HG03108 (cell line): ENCODE data around the gene PHF2.

Source experiments
- ATAC-seq: cut with Tn5 transposase; IDR thresholded peaks from one replicate; pipeline ENCODE4 v1.9.1; 2021; ENCODE audit warnings: moderate library complexity; ENCODE audit not compliant: unreplicated experiment

PHF2 gene

GRCh38 chr9:93576258-93577077 lies at the start of gene PHF2:
Gene PHF2 (plus strand): TSS chr9:93576584. CDS start chr9:93576774, 190 bp downstream.
- ATAC-seq, result peak; percentile 31

- no peak for ATAC-seq
Measured at GRCh38 chr9:93531374-93531773, 45.0 kb upstream of the PHF2 start.

GRCh38 chr9:93532141-93532540 lies 44.2 kb upstream of the PHF2 start:
- ATAC-seq, result no peak

DNA sequence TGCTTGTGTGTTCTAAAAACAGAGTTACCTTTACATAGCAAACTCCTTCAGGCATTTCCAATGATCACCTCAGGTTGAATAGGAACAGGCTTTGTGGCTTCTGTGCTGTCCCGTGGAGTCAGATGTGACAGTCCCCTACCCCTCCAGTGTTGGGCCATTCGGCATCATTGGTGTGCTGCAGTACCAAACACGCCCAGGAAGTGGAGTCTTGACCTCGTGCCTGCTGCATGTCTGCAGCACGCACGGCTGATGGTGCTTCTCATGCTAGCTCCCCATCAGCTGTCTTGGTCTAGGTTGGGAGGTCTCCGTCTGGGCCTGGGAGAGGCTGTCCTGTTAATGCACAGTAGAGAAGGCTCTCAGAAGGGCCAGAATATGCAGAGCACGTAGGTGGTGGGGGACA lies 42.5 kb upstream of the PHF2 start:
- no peak for ATAC-seq

GRCh38 chr9:93536167-93536566 lies 40.2 kb upstream of the PHF2 start:
- ATAC-seq, result no peak

DNA sequence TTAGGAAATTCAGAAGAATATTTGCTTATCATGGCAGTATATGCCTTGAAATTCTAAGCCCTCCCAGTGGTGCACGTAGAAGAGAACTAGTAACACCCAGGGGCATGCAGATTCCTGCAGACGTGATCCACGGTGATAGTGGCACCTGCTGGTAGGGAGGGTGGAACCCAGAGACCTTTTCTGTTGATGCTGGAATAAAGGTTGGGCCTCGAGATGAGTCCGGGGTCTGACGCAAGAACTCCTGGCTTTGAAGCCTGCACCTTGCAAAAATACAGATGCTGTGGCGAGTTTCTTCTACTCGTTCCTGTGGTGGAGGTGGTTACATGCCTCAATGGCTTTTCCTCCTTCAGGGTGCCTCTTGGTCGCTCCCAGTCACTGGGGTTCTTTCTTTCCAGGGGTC lies 39.5 kb upstream of the PHF2 start:
- ATAC-seq, result no peak

DNA sequence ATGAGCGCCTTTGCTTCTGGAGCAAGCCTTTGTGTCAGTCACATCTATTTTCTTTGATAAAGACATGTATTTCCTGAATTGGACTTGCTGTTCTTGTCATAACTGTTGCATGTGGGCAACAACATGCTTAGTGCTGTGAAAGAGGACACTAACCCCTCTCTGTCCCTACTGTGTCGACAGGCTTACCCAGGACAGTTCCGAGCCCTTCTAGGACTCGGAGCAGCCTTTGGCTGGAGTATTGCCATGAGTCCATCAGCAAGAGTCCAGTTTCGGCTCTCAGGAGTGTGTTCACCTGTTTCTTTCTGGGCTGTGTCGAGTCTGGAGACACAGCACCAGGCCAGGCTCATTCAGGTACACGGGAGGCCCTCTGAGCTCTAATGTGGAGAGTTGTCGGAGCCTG lies 36.1 kb upstream of the PHF2 start:
- no peak for ATAC-seq

DNA sequence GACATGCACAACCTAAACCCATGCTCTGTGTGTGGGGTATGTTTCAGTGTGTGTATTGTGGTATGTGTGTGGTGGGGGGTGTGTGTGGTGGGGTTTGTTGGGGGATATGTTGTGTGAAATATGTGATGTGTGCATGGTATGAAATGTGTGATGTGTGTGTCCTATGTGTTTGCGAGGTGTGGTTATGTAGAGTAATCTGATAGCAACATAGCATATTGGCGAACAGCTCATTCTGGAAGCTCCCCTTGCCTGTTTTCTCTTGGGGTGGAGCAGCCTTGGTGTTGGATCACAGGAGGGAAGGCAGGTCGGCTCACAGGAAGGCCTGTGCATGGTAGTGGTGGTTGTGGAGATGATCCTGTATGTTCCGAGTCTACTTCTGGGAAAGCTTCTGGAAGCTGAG lies 35.4 kb upstream of the PHF2 start:
- no peak for ATAC-seq

- ATAC-seq, result no peak
Measured at GRCh38 chr9:93541581-93542349, 34.6 kb upstream of the PHF2 start.

DNA sequence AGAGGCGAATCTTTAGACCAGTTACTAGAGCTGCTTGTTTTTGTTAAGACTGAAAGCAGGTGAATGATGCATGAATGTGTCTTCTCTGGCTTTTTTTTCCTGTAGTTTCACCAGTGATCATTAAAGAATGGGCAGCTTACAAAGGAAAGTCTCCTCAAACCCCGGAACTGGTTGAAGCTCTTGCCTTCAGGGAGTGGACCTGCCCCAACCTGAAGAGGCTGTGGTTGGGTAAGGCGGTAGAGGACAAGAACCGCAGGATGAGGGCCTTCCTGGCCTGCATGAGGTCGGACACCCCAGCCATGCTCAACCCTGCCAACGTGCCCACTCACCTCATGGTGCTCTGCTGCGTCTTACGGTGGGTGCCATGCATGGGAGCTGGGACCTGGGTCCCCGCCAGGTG lies 33.3 kb upstream of the PHF2 start:
- no peak for ATAC-seq

DNA sequence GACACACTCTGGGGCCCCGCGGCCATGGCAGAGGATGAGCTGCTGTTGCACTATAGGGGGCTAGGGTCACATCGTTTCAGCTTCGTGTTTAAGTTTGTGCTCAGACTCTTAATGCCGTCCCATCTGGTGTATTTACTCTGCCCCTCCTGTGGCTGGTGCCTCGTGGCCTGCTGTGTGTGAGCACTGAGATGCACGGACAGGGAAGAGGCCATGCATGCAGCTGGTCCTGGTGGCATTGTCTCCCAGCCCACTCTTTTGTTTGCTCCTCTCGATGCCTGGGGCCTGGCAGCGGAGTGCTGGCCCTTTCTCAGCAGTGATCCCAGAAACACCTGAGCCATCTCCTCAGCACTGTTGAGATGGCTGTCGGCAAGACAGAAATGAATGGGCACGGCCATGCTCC lies 30.0 kb upstream of the PHF2 start:
- ATAC-seq, result no peak

DNA sequence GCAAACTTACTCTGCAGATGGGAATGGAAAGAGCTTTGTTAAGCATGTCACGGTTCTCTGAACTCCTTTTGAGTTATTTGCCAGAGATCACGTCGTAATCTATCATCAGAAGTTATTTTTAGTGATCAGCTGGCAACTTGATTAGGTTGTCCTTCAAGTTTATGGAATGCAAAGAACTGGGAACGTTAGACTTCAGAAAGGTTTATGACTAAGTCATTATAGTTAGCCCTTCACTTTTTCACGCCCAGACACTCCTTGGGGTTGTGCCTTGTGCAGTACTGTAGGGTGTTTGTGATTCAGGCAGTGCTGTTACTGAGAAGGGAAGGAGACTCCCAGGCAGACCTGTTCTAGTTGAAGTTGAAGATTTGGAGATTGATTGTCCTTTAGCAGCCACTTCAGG lies 26.8 kb upstream of the PHF2 start:
- no peak for ATAC-seq

DNA sequence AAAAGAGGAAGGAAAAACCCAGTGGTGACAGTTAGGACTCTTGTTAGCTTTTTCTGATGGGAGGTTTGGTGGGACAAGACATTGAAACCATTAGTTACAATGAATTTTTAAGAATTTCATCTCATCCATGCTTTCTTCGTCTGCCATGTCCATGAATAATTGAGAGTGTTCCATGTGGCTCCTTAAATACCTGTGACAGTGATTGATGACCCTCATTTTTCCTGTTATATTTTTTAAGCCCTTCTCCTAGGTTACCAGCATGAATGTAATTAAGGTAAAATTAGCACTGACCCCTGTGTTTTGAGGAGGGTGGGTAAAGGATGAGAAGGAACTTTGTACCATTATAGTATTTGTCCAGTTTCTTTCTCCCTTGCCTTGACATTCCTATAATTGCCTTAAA lies 23.5 kb upstream of the PHF2 start:
- no peak for ATAC-seq

GRCh38 chr9:93555370-93555769 lies 21.0 kb upstream of the PHF2 start:
- ATAC-seq, result no peak

- ATAC-seq, result no peak
Measured at GRCh38 chr9:93557366-93558137, 18.8 kb upstream of the PHF2 start.

DNA sequence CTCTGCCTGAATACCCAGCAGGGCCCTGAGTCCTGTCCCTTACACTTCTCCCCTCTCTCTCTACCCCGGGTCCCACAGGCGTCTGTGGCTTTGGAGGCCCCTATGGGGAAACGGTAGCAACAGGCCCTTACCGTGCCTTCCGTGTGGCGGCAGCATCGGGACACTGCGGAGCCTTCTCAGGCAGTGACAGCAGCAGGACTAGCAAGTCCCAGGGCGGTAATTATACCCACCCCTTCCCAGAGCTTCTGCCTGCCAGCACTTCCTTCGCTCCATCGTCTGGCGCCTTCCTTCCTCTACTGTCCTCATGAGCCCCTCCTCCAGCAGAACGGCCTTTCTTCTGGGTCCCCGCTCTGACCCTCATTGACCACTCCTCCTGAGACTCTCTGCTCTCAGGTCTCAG lies 17.9 kb upstream of the PHF2 start:
- no peak for ATAC-seq

DNA sequence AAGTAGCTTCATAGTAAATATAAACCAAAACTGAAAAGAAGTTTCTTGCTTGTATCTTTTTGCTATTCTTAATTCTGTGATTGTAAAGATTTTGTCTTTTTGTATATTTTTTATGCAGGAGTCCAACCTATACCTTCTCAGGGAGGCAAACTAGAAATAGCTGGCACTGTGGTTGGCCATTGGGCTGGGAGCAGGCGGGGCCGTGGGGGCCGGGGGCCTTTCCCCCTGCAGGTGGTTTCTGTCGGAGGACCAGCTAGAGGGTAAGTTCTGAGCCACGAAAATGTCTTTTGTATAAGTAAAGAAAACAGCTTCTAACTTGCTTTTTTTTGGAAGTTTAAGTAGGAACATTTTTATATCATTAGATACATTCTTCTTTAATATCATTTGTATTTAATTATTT lies 15.4 kb upstream of the PHF2 start:
- ATAC-seq, result no peak

GRCh38 chr9:93562157-93562556 lies 14.2 kb upstream of the PHF2 start:
- no peak for ATAC-seq

GRCh38 chr9:93565089-93565488 lies 11.3 kb upstream of the PHF2 start:
- ATAC-seq, result no peak

DNA sequence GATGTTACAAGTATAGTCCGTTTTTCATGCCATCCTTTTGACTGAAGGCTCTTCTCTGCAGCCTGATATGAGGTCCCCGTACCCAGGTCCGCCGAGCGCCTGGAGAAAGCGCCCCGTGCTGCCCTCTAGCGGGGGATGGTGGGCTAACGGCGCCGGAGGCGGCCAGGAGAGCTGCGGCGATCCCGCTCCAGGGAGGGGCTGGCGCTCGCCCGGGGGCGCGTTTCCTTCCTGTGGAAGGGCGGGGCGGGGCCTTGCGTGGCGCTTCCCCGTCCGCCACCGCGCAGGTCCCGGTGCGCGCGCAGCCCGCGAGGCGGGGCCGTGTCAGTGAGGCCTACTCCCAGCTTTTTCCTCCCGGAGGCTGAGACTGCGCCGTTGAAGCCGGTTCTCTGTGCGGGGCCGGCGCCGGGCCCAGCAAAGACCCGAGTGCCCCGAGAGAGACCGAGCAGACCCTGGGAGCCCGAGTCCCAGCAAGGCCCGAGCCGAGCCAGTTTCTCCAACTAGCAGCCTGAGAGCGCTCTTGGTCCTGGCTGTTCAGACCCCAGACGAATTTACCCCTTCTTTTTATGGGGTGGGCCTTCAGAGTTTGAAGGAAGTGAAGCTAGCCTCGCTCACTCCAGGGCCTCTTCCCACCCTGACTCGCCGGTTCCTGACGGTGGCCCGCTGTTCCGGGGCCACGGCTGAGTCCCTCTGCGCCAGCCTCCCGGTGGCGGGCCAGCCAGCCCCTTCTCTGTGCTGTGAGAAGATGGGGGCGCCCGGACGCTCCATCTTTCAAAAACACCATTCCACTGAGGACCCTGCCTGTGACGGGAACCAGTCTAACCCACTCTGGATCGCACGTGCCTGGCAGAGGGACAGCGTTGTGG lies 9.7 kb upstream of the PHF2 start:
- peak; percentile 90 for ATAC-seq
